ENCODE measurements around the gene GMDS.

The GMDS gene

DNA sequence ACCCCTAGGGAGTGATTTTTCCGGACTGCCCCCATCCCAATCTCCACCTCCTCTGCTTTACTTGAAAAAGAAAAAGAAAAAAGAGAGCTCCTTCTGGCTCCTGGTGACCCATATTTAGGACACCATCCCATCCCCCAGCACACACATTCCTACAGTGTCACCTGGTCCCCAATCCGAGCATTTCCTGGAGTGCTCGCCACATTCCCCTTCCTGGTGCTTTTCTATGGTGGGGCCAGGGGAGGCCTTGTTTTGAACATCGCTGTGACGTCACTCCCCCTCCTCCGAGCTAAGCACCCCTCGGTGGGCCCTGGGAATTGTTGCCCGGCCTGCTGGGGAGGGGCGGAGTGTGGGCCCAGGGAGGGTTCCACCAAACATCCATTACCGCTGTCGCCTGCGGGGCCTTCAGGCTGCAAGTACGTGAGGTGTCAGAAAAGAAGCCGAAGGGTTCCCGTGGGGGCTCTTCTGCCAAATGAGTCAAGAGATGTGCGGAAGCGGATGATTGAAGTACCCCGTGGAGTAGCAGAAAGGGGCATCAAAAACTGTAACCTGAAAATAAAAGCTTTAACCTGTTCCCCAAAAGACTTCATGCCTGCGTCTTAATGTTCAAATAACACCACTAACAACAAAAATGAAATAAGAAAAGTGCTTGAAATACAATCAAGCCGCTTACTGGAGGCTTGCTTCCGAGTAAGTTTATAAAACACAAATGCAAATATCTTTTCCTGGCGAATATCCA lies 638.5 kb downstream of the GMDS start:
- DNase-seq, result no peak

DNA sequence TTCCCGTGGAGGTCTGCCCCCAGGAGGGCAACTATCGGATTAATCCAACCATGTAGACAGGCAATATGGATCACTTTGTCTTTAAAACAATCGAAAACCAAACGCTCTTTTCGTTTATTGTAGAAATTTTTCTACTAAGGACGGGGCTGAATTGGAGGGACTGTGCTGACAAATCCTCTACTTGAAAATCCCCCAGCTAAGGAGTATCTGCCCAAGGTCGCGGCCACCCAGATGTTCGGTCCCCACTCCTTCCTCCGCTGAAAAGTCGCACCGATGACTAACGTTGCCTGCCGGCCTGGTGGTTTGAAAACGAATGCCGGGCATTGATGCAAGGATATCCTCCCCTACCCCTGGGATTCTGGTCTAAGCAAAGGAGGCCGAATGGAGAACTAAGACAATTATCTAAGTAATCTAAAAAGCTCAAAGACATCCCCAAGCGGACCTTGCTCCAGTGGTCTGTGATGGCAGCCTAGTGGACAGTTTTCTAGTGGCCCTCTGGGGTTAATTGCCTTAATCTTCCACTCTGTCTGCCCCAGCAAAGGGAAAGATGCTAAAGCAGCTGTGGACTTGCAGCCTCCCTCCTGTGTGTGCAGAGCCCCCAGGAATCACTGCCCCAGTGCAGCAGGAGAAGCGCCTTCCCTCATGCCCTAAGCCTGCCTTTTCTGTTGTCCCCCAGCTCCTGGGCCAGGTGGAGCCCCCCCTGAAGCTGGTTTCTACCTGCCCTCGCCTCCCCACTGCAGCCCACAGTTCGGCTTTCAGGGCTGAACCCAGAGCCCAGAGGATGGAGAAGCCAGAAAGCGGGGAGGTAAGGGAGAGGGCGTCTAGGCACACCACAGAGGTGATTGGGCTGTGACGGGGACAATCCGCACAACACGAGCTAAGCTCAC lies 639.3 kb downstream of the GMDS start:
- no peak for DNase-seq

DNA sequence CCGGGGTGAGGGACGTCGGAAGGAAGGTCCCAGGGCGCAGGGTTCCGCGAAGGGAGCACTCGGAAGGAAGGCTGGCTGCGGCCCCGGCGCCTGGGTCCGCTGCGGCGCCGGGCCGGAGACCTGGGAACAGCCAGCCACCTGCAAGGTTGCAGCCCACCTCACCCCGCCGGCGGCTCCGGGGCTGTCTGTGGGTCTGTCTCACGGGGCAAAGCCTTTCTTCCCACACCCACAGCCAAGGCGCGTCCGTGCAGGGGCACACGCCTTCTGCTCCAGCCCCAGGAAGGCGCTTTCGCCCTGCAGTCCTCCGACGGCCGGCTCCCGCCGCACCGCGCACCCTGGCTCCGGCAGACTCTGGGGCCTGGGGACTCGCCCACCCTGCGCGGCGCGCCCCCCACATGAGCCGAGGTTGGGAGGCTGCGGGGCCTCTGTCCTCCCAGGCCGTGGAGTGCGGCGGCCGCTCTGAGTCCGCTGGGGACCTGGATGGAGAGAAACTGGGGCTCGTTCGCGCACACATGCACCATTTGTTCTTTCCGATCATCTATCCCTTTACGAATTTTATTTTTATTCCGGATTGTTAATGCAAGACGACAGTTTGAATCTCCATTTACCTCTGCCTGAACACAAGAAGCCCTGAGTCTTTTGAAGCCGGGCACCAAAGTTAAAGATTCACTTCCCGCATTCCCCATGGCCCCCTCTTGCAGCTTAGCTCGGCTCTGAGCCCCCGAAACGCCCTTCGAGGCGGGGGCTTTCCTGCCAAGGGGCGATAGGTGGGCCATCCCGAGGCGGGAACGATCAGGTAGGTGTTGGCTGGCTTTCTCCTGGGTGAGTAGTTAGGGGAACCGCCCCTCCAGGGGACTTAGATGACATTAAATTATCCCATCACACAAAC lies 640.2 kb downstream of the GMDS start:
- DNase-seq, result no peak

DNA sequence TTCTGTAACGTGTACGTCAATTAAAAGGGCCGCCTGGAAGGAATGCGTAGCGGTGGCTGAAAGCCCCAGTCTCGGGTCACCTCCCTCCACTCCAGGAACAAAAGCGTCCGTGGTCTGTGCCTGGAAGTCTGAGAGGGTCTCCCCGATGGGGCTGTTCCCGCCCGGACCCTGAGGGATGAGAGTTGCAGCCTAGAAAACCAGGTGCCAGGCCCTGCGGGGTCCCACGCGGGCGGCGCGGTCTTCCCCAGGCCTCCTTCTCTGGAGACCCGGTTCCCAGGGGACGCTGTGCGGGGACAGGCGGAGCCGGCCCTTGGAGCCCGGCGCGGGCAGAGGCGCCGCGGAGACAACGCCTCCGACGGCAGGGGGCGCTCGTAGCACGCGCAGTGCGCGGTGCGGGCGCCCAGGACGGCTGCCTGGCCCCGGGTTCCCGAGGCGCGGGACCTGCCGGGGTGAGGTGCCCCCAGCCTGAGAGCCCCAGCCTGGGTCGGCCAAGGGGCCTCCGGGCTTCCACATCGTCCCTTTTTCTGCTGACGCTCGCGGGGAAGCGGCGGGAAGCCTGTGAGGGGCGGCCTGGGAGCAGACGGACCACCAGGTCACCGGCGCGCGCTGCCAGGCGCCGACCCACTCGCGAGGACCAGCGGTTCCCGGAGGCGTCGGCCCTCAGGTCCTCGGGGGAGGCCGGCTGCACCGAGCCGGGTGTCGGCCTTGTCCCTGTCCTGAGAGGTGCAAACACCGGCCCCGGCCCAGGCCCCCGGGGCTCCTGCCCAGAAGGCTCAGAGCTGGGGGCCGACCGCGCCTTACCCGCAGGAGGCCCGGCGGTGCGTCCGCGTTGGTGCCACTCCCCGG lies 641.0 kb downstream of the GMDS start:
- peak; percentile 99 for DNase-seq

DNA sequence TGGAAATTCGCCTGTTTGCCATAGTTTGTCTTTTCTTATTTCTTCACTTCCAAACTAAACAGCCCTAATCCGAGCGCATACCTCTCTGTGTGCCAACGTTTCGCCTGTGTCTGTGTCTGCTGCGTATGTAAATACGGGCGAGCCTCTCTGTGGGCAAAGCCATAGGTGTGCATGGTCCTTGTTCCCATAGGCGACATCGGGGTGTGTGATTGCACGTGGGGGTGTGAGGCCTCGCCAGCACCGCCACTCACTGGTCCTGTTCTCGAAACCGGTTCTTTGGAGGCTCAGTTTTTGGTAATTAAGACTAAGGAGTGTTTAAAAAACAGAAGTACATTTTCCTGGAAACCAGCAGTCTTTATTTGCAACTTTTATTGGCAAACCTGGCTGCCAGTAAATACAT lies 641.7 kb downstream of the GMDS start:
- no peak for DNase-seq

DNA sequence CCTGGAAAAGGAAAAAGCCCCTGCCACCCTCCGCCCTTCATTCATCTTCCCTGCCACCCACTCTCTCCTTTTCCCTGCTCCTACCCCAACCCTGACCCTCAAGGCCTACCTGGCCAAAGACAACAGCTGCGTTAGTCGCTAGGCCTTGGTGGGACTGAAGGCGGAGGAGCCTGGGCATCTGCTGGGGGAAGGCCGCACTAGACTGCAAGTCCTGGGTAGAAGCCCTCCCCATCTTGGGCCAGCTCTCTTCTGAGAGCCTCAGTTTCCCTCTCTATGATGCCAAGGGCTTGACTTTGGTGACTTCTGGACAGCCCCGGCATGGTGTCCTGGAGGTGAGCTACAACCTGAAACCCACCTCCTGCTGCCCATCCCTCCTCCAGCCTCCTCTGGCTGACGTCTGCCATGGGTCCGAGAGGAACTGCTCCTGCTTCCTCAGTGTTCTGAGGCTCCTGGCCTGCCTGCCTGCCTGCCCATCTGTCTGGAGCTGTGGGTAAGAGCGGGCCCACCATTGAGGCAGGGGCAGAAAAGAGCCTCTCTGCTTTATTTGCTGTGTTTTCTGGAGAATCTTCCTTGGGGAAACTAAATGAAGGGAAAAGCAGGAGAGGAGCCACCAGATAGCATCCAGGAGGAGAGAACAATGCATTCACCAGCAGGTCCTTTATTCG lies 643.2 kb downstream of the GMDS start:
- DNase-seq, result no peak

DNA sequence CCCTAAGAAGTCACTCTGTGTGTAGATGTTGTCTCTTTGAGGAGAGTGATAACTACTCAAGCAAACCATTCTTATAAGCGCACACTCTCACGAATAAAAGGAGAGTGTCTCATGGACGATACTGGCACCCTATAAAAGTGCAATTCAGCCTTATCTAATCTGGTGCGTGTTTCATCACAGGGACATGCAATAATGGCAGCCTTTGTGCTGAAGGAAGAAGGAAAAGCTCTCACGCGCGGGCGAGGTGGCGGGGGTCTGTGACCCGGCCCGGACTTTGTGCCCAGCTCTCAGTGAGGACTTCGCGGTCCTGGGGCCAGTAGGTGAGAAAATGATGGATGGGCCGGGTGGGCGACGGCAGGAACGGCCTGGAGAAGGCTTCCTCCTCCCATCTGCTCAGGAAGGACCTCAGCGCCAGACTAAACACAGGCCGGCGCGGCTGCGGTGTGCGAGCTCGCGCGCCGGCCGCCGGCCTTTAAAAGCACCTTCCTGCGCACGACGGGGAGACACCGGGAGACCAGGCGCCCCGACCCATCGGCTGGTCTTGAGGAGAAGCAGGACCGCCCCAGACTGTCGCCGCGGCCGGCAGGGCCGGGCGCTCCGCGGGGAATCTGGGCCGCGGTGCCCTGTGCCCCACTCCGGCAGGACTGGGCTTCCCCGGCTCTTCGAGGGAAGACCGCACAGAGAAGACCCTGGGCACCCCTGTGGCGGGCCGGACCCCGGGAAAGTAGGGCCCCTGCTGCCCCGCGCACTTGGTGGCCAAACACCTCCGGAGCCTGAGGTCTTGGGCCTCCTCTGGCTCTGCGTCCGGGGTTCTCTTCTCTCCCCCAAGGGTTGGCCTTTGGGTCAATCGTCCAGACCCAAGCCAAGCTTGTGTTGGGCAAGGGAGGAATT lies 644.0 kb downstream of the GMDS start:
- no peak for DNase-seq

DNA sequence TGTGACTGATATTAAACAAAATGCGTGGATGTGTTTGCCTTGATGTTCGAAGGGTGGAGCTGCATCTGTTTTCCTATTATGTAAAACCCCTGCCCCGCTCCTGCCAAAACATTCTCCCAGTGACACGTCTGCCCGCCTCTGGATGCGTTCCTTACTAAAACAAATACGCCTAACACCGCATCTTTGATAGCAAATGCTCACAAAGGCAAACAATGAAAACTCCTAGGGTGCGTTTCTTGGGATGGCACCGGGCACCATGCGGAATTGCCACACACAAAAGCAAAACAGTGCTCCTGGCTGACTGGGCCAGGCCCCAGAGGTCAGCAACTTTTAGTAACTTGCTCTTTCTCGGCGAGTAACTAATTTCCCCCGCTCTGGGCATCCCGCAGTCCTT lies 644.6 kb downstream of the GMDS start:
- no peak for DNase-seq

DNA sequence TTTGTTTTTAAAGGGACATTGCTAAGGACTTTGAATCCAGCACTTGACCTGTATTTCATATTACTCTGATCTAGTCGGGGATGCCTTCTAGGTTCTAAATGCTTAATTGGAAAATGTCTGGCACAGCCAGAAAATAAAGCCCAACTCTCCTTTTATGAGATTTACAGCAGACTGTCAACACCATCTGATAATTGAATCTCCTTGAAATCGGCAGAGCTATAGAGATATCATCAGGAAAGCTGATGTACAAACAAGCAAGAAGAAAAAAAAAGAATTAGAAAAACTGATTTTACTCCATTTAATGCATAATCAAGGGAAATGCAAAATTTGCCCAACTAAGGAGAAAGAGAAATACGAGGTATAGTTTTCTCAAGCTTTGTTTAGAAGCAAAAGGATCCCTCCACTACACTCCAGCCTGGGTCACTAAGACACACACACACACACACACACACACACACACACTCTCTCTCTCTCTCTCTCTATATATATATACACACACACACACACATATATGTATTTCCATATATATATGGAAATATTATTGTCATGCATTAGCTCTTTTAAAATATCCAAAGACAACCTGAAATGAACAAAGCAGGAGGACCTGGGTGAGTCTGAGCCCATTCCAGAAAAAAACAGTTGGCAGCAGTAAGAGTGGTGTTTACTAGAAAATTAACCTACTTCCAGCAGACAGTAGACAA lies 645.2 kb downstream of the GMDS start:
- DNase-seq, result no peak

DNA sequence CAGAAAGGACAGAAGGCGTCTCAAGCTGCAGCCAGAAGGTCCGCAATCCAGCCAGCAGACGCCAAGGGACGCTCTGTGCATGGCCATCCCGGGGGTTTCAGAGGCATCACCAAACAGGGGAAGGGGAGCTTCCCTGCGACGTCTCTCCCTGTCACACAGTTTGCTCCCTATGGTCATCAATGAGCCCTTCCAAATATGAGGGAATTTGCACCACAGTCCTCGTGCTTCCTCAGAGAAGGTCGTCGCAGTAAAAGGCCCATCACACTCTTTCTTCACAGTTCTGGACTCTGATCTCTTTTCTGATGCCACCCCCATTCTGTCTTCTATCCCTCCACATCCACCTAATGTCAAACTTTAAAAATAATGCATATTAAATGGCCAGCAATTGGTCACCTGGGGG lies 645.9 kb downstream of the GMDS start:
- no peak for DNase-seq

DNA sequence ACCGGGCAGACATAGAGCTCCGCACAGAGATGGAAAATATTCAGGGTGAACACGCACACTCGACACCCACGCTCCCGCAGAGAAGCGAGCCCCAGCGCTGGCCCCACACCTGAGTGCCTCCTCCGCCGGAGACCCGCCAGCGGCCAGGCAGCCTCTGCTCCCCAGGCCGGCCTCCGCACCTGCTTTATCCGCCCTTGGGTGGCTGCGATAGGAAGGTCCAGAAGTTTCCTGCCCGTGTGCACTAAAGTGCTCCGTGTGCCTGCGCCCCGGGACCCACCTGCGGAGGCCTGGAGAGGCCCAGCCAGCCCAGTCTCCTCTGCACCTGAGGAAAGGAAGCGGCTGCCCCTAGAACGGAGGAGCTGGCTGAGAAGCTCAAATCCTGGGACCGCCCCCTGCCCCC lies 646.5 kb downstream of the GMDS start:
- DNase-seq, result no peak

DNA sequence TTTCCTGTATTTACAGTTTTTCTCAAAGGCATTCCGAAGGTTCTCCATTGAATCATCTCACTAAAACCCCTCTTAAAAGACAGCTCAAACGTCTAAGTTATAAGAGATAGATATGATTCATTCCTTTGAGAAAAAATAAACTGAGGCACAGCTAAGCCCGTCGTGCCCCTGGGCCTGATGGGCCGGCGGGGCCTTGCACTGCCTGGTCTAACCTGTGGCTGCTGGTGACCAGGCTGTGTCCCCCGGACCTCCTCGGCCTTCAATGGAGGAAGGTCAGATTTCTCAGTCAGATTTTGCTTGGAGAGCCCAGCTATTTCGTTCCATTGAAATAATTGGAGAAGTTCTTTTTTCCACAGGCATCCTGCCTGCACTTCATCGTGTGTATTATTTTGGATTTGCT lies 647.0 kb downstream of the GMDS start:
- no peak for DNase-seq

DNA sequence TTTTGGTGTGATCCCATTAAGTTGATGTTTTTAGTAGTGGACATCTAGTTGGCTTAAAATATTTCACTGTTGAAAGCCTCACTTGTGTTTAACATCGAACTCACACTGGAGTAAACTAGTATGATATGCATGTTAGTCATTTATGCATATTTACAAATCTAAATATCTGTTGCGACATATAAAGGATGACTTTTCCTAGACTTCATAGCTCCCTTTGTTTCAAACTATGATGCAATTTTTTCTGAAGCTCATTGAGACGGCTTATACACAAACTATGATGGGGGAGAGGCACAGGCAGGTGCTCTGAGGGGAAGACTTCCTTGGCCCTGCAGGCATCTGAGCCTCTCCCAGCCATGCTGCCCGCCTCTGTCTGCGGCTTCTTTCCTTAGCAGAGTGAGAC lies 647.5 kb downstream of the GMDS start:
- DNase-seq, result no peak

DNA sequence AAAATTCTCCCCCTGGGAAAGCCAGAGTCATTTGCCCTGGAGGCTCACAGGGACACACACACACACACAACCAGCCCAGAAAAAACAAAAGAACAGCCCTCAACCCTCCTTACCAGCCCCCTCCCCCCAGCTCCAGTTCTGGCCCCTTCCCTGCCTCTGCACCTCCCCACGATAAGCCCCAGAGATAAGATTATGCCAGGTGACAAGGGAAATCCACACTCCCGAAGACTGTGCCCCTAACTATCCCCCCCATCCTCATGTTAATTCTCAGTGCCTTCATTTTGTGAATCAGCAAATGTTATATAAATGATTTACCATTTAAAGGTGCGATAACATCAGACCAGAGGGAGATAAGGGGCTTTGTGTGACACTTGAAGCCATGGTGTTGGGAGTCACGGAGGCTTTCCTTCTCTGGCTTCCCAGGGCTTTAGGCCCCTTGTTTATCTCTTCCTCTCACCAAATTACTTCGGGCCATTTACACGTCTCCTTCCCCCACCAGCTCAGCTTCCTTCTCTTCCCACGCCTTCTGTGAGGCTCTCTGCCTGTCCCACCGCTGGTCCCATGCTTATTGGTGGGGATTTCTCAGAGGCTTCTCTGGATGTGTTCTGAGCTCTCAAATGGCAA lies 648.2 kb downstream of the GMDS start:
- DNase-seq, result no peak

DNA sequence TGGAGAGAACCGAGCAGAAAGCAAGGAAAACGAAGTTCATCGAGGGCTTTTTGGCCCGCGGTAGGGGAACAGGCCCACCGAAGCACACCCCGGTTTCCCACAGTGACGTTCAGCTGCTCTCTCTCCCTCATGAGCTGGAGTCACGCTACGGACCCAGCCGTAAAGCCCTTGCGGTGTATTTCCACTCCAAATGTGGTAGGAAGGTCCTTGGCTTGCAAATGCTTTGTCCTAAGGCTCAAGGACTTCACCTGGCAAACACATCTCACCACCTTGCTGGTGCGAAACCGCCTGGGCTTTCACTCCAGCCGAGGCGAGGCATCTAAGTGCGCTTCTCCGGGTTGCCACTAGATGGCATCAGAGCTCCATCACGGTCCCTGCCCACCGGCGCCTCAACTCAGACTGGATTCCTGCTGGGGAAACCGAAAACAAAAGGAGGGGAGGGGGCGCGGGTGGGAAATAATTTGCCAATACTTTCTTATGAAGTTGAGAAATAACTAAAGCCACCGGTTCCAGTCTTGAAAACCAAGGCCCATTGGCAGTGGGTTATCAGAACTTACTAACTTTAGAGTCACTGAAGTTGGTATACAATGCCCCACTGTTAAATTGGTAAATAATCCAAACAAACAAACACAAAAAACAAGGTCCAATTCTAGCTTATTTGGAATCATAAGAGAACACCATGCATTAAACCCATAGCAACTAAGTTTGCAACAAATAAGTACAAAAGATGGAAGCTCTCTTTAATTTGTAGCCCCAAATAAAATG lies 649.1 kb downstream of the GMDS start:
- DNase-seq, result peak; percentile 71

DNA sequence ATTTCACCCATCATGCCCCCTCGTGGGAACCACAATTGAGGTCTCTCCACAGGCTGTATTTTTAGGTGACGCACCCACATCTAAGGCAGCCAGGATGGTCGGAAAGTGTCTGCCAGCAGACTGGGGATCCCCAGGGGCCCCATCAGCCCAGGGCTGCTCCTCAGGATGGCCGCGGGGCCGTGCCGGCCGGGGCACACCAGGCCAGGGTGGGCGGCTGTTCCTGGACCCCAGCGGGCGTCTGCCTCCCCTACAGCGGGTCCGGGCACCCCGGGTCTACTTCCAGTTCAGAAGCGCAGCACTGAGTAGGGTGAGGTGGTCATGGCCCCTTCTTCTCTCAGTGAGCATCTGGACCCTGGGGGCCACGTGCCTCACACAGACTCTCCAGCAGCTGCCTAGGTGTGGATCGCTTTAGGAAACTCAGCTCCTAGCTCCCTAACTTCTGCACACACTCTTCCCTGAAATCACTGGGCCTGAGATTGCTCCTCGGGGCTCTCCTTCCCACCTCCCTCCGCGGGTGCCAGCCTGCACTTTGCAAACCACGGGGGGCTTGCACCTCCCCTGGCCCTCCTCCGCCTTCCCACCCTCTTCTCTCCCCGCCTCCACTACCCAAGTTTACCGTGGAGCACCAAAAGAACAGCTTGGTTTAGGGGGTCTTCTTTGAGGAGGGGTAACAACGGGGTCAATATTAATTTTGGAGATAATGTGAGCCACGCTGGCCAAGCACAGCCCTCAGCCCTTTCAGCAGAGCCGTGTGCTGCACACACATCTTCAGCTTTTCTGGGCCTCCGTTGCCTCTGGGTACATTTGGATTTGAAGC lies 649.9 kb downstream of the GMDS start:
- no peak for DNase-seq

DNA sequence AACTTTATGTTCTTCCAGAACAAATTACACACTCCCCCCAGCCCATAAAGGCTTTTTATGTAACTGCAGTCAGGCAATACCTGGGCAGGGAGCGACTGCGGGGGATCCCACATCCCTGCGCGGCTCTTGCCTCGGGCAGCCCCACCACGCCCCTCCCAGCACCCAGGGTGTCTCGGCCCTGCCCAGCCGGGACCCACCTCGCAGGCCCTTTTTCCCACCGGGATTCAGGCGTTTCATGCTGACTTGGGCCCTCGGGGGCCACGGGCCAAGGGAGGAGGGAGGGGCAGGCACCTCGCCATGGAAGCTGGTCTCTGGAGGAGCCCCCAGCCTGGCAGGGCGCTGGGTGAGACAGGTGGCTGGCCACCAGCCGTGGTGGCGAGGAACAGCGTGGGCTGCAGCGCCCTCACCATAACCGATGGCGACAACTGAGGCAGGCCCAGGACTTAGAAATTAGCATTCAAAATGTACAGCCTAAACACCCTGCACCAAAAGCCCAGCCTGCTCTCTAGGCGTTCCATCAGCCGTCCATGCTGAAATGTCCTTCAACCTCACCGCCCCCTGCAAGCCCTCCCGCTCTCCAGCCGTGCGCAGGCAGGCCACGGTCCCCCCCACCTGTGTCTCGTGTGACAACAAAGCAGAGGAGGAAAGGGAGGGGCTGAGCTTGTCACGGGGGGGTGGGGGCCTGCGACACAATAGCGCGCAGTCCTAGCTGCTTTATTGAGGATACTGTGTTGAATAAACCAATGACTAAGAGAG lies 650.8 kb downstream of the GMDS start:
- DNase-seq, result no peak

Measured in 8988T (cell line).